Effector memory CD8-positive, alpha-beta T cell (primary cell): ENCODE results near the gene PCP4L1.
"Not testable (repeated sequence)": the region's sequence is repeated elsewhere in the genome, so short reads cannot be mapped to it uniquely, and the experiment has no call there.

Experiments
- ATAC-seq: fragments of 150-1000 bp; cut with Tn5 transposase; replicated peaks from 2 replicates; pipeline ENCODE4 v1.10.0; 2021; ENCODE audit warnings: mild to moderate bottlenecking, moderate library complexity
- DNase-seq, 3 experiments: peaks; one replicate each; pipeline ENCODE4 v3.0.0; 2021
- H3K27ac Mint-ChIP-seq, 2 donors: one replicate each; pipeline ENCODE4 v1.8.0; 2022; ENCODE audit warnings: mild to moderate bottlenecking in 2 of 2, mixed read lengths in 2 of 2, moderate library complexity in 2 of 2
- H3K27me3 Mint-ChIP-seq, 2 donors: one replicate each; pipeline ENCODE4 v1.8.0; 2022; ENCODE audit warnings: mixed read lengths in 2 of 2
- H3K36me3 Mint-ChIP-seq: one replicate; pipeline ENCODE4 v1.8.0; 2022; ENCODE audit warnings: mild to moderate bottlenecking, moderate library complexity, mixed read lengths; ENCODE audit not compliant: insufficient read depth
- H3K4me1 Mint-ChIP-seq, 2 donors: one replicate each; pipeline ENCODE4 v1.8.0; 2022; ENCODE audit warnings: low read depth in 2 of 2, mixed read lengths in 2 of 2
- H3K4me3 Mint-ChIP-seq, 2 donors: one replicate each; pipeline ENCODE4 v1.8.0; 2022; ENCODE audit warnings: mild to moderate bottlenecking in 2 of 2, mixed read lengths in 2 of 2, moderate library complexity in 2 of 2
- H3K9me3 Mint-ChIP-seq, 2 donors: one replicate each; pipeline ENCODE4 v1.8.0; 2022; ENCODE audit warnings: mixed read lengths in 2 of 2

The PCP4L1 gene

DNA sequence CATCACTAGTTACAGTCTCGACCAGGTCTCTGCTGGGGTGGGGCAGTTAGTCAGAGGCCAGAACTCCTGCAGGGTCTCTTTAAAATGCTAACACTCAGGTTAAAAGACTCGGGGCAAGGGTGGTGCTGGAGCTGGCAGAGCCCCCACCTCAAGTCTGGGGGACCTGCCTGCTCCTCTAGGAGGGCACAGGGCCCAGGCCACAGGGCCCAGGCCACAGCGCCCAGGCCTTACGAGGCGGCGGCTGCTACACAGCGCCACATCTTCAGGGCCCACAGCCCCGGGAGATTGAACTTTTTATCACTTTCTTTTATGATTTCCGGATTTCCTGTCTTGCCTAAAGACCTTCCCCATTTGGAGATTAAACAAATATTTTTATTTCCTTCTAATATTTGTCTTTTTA is 40.8 kb downstream of the PCP4L1 start:
- DNase-seq = no peak
- H3K27me3 Mint-ChIP-seq = no peaks in the 10 kb centered on the region
- no peak overlapping the region for H3K27ac Mint-ChIP-seq
- H3K9me3 Mint-ChIP-seq = no peaks in the 10 kb centered on the region
- H3K4me1 Mint-ChIP-seq = peaks cover 4 to 12% of the 10 kb centered on the region in 2 donors
- ATAC-seq = no peak
- H3K36me3 Mint-ChIP-seq = peaks cover 10% of the 10 kb centered on the region
- H3K4me3 Mint-ChIP-seq = no peak overlapping the region

DNA sequence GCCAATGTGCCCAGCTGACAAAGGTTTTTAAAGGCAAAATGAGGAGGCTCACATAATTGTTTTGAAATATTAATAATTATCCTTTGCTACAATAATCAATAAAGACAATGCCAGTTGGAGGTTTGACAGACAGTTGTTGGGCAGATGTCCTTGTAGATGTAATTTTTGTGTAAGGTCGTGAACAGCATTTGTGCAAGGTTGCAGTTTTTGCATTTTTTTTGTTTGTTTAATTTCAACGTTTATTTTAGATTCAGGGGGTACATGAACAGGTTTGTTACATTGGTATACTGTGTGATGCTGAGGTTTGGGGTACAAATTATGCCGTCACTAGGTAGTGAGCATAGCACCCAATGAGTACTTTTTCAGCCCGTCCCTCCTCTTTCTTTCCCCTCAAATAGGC is 41.9 kb downstream of the PCP4L1 start:
- Mint-ChIP-seq H3K4me1 (peaks cover 10 to 23% of the 10 kb centered on the region in 2 donors), H3K4me3 (no peak overlapping the region), H3K9me3 (no peaks in the 10 kb centered on the region), H3K36me3 (peaks cover 10% of the 10 kb centered on the region), H3K27ac (no peak overlapping the region), H3K27me3 (no peaks in the 10 kb centered on the region)
- DNase-seq = no peak
- no peak for ATAC-seq

DNA sequence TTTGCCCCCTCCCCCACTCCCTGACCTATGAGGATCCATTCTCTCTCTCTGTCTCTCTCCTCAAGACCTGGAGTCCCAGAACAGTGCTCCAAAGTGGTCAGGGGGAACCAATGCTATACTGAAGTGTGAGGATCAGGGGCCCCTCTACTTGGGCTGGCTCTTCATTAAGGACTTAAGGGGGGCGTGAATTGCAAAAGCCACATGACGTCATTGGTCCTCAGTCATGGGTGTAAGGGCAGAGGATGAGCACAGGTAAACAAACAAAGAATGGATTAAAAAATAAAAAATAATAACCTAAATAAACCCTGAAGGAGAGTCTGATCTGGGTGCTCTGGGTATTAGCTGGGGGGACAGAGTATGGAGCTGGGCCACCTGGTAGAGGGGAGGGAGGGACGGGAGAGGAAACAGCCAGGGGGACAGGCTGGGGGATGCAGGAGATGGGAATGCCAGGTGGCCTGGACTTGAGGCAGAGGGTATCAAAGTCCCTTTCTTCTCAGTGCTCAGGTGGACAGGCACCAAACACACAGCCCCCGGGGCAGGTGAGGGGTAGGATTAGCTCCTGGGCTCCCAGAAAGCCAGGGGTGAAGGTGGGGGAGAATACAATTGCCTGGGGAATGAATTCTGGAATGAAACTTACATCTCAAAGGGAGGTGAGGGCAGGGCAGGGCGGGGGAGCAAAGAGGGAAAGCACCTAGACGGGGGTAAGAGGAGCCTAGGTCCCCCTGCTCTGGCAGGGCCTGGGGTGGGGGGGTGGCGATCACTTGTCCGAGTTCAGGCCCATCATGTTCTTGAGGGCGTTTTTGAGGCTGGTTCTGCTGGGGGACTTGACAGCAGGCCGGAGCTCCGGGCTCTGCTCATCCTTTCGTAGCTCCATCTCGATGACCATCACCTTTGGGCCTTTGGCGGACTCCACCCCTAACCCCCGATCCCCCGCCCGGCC is 46.7 kb downstream of the PCP4L1 start:
- no peaks in the 10 kb centered on the region for H3K9me3 Mint-ChIP-seq
- peak overlapping the region; percentile 99 for H3K27ac Mint-ChIP-seq

DNA sequence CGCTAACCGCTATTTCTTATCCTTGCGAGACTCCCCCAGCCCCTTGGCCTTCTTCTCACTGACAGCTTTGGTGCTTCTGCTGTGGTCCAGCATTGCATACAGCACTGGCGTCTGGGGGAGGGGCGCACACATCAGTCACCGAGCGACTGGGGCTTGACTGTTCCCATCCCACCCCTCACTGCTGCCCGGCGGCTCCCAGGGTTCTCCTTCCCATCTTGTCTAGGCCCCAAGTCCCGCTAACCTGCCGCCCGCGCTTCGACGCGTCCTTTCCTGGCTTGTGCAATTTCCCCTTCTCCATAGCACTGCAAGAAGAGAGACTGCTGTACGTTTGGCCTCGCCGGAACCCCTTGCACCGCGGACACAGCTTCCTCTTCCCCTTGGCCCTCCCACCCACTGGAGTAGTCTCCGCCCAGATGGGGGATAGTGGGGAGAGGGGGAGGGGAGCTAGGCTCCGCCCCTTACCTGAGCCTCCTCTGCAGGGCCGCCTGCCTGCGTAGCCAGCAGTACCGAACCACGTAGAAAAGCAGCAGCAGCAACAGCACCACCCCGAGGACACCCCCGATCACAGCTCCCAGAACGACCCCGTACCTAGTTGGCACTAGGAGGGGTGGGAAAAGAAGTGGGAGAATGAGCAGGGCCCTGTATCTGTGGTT is 47.4 kb downstream of the PCP4L1 start:
- DNase-seq (peak; percentile 85 to 89 (median 87)), ATAC-seq (peak; percentile 96)
- no peaks in the 10 kb centered on the region for H3K9me3 Mint-ChIP-seq
- peaks cover 20 to 28% of the 10 kb centered on the region in 2 donors for H3K4me1 Mint-ChIP-seq
- peak overlapping the region; percentile 99 for H3K27ac Mint-ChIP-seq
- peaks cover 3% of the 10 kb centered on the region for H3K36me3 Mint-ChIP-seq
- H3K27me3 Mint-ChIP-seq = no peaks in the 10 kb centered on the region
- peak overlapping the region; percentile 98 to 99 for H3K4me3 Mint-ChIP-seq

More for the DNA sequence above, 46.7 kb downstream of the PCP4L1 start:
- Mint-ChIP-seq H3K4me3 (peak overlapping the region; percentile 98 to 99), H3K27me3 (no peaks in the 10 kb centered on the region), H3K4me1 (peaks cover 20 to 28% of the 10 kb centered on the region in 2 donors), H3K36me3 (peaks cover 4% of the 10 kb centered on the region)
- ATAC-seq = no peak
- DNase-seq = no peak

DNA sequence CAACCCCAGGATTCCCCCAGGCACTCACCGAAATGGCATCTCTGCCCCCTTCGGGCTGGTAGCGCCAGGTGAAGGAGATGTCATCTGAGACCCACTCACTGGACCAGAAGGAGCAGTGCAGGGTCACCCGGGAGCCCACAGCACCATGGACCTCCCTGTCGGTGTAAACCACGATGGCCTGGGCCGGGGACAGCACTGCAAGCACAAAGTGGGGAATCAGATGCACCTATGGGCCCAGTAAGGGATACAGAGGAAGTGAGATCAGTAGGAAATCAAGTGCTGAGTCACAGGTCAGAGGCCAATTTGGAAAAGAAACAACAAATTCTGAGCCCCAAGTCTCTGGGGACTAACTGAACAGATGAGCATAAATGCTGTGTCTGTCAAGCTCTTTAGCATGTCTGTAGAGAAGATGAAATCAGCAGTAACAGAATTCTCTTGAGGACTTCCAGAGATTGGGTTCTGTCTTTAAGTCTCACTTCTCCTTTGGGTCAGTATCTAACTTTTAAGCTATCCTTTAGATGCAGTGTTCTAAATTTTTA is 48.8 kb downstream of the PCP4L1 start:
- Mint-ChIP-seq H3K4me3 (peak overlapping the region in 1 of 2 donors; percentile 17), H3K36me3 (peaks cover 3% of the 10 kb centered on the region), H3K27me3 (no peaks in the 10 kb centered on the region), H3K4me1 (peaks cover 20 to 28% of the 10 kb centered on the region in 2 donors), H3K9me3 (no peaks in the 10 kb centered on the region), H3K27ac (peak overlapping the region; percentile 99)
- no peak for DNase-seq
- no peak for ATAC-seq

DNA sequence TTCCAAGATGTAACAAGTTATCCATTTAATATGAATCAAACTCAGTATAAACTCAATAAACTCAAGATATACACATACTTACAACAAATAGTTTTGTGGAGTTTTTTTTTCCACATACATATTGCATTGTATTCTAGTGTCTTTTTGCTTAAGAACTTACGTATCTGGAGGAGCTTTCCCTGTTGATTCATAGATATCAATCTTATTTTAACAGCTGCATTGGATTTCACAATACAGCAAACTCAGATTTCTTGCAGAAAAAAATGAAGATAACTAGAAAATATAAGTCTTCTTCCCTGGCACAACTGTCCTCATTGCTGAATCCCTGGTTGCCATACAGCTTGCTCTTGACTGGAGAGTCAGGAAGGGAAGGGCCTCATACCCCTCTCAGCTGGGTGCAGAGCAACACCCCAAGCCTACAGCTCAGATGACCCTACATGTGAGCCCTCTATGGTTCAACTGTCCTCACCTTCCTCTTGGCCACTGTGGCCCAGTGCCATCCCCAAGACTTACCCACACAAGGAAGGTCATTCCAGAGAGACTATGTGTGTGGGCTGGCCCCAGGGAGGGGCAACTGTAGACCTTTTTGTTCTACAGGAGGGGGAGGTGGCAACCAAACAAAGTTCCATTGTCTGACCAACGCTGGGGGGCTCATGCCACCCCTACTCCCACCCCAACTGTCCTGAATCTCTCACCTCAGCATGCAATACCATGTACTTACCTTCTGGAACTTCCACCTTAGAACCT is 49.5 kb downstream of the PCP4L1 start:
- no peak for DNase-seq
- no peak overlapping the region for H3K4me3 Mint-ChIP-seq
- peaks cover 20 to 28% of the 10 kb centered on the region in 2 donors for H3K4me1 Mint-ChIP-seq

DNA sequence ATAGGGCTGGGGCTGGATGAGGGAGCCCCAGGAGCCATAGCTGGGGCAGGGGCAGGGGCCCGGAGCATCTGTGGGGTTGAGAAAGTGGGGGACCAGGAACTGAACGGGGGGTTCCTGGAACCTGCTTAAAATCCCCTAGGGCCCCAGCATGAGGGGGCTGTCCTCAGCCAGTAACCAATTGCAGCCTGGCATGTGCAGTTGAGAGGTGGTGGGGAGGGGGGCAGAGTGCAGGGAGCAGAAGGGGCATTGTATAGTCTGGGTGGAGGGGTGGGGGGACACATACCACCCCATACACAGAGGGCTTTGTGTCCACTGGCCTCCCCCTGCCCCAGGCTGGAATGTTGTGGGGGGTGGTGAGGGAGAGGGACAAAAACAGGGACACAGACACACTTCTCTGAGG is 51.3 kb downstream of the PCP4L1 start, which contains the start of gene MPZ:
Gene MPZ, minus strand, starts transcription at position 101 of the 400 bp plus-strand sequence. Its CDS starts 63 bp downstream, at position 38.
- no peak for ATAC-seq
- DNase-seq = no peak
- no peak within 1 kb of the TSS for H3K4me3 Mint-ChIP-seq
- peaks cover 18 to 21% of the 10 kb centered on the region in 2 donors for H3K4me1 Mint-ChIP-seq
- no peaks in the 10 kb centered on the region for H3K27me3 Mint-ChIP-seq
- peaks cover 12% of the 10 kb centered on the region for H3K36me3 Mint-ChIP-seq
- H3K9me3 Mint-ChIP-seq = no peaks in the 10 kb centered on the region
- peak within 1 kb of the TSS in 1 of 2 donors; percentile 45 for H3K27ac Mint-ChIP-seq

More for the DNA sequence above, 49.5 kb downstream of the PCP4L1 start:
- Mint-ChIP-seq H3K9me3 (no peaks in the 10 kb centered on the region), H3K27me3 (no peaks in the 10 kb centered on the region), H3K36me3 (peaks cover 3% of the 10 kb centered on the region), H3K27ac (no peak overlapping the region)
- no peak for ATAC-seq

DNA sequence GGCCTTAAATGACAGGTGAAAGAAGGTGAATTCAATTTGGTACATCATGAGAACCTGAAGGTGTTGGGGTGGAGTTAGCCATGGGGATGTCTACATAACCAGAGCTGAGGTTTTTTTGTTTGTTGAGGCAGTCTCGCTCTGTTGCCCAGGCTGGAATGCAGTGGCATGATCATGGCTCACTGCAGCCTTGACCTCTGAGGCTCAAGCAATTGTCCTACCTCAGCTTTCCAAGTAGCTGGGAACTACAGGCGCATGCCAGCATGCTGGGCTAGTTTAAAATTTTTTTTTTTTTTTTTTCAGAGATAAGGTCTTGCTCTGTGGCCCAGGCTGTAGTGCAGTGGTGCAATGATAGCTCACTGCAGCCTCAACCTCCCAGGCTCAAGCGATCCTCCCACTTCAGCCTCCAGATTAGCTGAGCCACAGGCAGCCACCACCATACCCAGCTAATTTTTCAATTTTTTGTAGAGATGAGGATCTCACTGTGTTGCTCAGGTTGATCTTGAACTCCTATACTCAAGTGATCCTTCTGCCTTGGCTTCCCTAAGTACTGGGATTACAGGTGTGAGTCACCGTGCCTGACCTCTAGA is 53.1 kb downstream of the PCP4L1 start:
- DNase-seq (no peak), ATAC-seq (no peak)
- H3K4me3 Mint-ChIP-seq = no peak overlapping the region
- H3K36me3 Mint-ChIP-seq = peaks cover 12% of the 10 kb centered on the region
- H3K4me1 Mint-ChIP-seq = peaks cover 18 to 21% of the 10 kb centered on the region in 2 donors
- H3K27ac Mint-ChIP-seq = peak overlapping the region in 1 of 2 donors; percentile 45
- no peaks in the 10 kb centered on the region for H3K27me3 Mint-ChIP-seq
- H3K9me3 Mint-ChIP-seq = no peaks in the 10 kb centered on the region

DNA sequence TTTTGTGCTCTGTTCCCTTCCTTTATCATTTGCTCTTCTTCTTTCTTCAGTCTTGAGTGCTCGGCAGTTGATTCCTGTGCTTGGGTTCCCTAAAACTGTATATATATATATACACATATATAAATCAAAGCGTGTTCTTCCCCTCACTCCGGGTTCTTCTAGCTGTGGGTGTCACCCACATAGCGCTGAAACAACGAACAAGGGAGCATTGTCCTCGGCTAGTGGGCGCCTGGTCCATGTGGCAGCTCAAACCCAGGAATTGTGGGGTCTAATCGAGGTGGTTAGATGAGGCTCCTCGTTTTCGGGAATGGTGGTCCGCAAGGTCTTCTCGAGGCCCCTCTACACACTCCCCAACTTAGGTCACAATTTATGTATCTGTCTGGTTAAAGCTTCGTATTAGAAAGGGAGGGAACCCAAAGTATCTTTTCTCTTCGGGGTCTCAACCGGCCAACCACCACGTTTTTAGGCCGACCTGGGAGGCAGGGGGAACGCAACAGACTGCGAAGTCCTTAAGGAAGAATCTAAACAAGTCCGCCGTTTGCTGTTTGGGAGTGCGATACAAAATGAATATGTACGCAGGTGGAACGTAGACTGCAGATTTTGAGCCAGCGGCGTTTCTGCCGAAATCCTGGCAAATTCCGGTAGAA is 55.1 kb downstream of the PCP4L1 start:
- H3K27me3 Mint-ChIP-seq = no peaks in the 10 kb centered on the region
- H3K36me3 Mint-ChIP-seq = peaks cover 14% of the 10 kb centered on the region
- DNase-seq (peak in 1 of 3 experiments; percentile 6), ATAC-seq (no peak)
- peaks cover 17 to 25% of the 10 kb centered on the region in 2 donors for H3K4me1 Mint-ChIP-seq
- H3K27ac Mint-ChIP-seq = peak overlapping the region; percentile 99
- peak overlapping the region; percentile 93 to 95 for H3K4me3 Mint-ChIP-seq
- no peaks in the 10 kb centered on the region for H3K9me3 Mint-ChIP-seq

DNA sequence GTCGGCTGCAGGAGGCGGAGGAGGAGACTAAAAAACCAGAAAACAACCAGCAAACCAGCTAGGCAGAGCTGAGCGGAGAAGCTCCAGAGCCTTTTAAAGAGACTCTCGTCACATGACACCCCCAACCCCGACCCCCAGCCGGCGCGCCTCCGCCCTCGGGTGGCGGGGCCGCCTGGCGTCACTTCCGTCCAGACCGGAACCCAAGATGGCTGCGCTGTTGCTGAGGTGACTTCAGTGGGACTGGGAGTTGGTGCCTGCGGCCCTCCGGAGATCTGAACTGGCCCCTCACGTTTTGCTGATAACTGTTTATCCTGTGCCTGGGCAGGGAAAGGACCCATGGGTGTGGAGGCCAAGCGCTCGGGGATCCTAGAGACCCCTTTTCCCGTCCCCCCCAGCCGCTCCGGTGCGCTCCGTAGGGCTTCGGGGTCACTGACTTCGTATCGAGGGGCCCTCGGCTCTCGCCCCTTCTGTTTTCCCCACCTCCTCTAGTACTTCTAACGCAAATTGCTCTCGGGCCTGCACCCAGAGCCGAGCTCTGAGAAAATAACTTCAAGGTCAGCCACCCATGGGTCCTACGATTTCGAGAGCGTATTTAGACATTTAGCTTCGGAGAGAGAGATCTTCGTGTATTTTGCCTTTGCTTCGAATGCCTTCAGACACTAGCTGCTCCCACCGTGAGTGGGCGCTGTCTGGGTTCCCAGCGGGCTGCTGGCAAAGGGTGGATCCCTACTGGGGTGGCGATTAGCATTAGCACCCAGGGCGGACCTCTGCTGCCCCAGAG is 55.8 kb downstream of the PCP4L1 start, which contains the start of gene SDHC:
Gene SDHC, plus strand, starts transcription at position 181 of the 781 bp plus-strand sequence. Its CDS starts 25 bp downstream, at position 206.
- peaks cover 16% of the 10 kb centered on the region for H3K36me3 Mint-ChIP-seq

DNA sequence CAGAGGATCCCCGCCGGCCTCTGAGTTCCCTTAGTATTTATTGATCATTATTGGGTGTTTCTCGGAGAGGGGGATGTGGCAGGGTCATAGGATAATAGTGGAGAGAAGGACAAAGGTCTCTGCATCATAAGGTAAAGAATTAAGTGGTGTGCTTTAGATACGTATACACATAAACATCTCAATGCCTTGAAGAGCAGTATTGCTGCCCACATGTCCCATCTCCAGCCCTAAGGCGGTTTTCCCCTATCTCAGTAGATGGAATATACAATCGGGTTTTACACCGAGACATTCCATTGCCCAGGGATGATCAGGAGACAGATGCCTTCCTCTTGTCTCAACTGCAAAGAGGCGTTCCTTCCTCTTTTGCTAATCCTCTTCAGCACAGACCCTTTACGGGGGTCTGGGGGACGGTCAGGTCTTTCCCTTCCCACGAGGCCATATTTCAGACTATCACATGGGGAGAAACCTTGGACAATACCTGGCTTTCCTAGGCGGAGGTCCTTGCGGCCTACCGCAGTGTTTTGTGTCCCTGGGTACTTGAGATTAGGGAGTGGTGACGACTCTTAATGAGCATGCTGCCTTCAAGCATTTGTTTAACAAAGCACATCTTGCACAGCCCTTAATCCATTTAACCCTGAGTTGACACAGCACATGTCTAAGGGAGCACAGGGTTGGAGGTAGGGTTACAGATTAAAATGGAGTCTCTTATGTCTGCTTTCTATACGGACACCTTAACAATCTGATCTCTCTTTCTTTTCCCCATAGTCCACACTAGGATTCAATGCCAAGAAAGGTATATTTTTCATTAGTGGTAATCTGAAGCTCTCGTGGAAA is 57.5 kb downstream of the PCP4L1 start:
- Mint-ChIP-seq H3K27ac (peak overlapping the region; percentile 99), H3K4me3 (peak overlapping the region; percentile 49 to 93), H3K36me3 (peaks cover 16% of the 10 kb centered on the region), H3K4me1 (peaks cover 17 to 25% of the 10 kb centered on the region in 2 donors)
- not testable (repeated sequence) for DNase-seq, H3K9me3 Mint-ChIP-seq, ATAC-seq, H3K27me3 Mint-ChIP-seq

More for the DNA sequence above, 55.8 kb downstream of the PCP4L1 start, which contains the start of gene SDHC:
- no peaks in the 10 kb centered on the region for H3K27me3 Mint-ChIP-seq
- peak; percentile 87 to 90 (median 89) for DNase-seq
- H3K27ac Mint-ChIP-seq = peak within 1 kb of the TSS; percentile 99
- peaks cover 17 to 25% of the 10 kb centered on the region in 2 donors for H3K4me1 Mint-ChIP-seq
- ATAC-seq = peak; percentile 98
- peak within 1 kb of the TSS; percentile 93 to 95 for H3K4me3 Mint-ChIP-seq
- no peaks in the 10 kb centered on the region for H3K9me3 Mint-ChIP-seq
